Calu3 (cell line): Measurements from ENCODE around the gene MCTP1. TPM values are rescaled to one million over a fixed set of nuclear protein-coding genes. Genes with fewer than 3 reads are reported as not detected.

Experiments
- BruUV-seq: library from RNA; stranded (reverse); fragments of 400-500 nt; replicated peaks from 2 replicates; lab custom pipeline; 2021; lab: Mats Ljungman, UMichigan
- CTCF ChIA-PET: fragments of 300-600 bp; sonication (Branson Sonifier 250); formaldehyde crosslinking; loops from one replicate; lab custom pipeline; 2022; ENCODE audit warnings: antibody characterized with exemption; lab: Charles Lee
- DNase-seq: peaks from one replicate; pipeline ENCODE4 v3.0.0; 2022
- H3K27ac Mint-ChIP-seq: one replicate; pipeline ENCODE4 v1.8.0; 2022; ENCODE audit warnings: mixed read lengths; ENCODE audit not compliant: unreplicated experiment
- H3K27me3 Mint-ChIP-seq: one replicate; pipeline ENCODE4 v1.8.0; 2022; ENCODE audit warnings: mixed read lengths; ENCODE audit not compliant: unreplicated experiment
- H3K36me3 Mint-ChIP-seq: one replicate; pipeline ENCODE4 v1.8.0; 2022; ENCODE audit warnings: mild to moderate bottlenecking, moderate library complexity, mixed read lengths; ENCODE audit not compliant: insufficient read depth, unreplicated experiment
- H3K4me1 Mint-ChIP-seq: one replicate; pipeline ENCODE4 v1.8.0; 2022; ENCODE audit warnings: mild to moderate bottlenecking, low read depth, mixed read lengths; ENCODE audit not compliant: unreplicated experiment
- H3K4me3 Mint-ChIP-seq: one replicate; pipeline ENCODE4 v1.8.0; 2022; ENCODE audit warnings: mild to moderate bottlenecking, low read depth, moderate library complexity, mixed read lengths; ENCODE audit not compliant: unreplicated experiment
- H3K9me3 Mint-ChIP-seq: one replicate; pipeline ENCODE4 v1.8.0; 2022; ENCODE audit warnings: low read depth, mixed read lengths; ENCODE audit not compliant: unreplicated experiment
- CTCF ChIP-seq: fragments of 200-600 bp; IDR thresholded peaks from one replicate; pipeline ENCODE4 v1.8.0; 2022; ENCODE audit warnings: antibody characterized with exemption; ENCODE audit not compliant: unreplicated experiment
- intact Hi-C: fragments of 100-400 bp; cut with micrococcal nuclease; formaldehyde crosslinking; loops from one replicate; pipeline ENCODE4 v1.10.0; 2022; ENCODE audit not compliant: unreplicated experiment
- total RNA-seq: library from RNA; stranded (reverse); gene quantifications from 2 replicates; pipeline ENCODE4 v1.2.3, GENCODE V29; 2022

The MCTP1 gene
- total RNA-seq, 1 experiment from 2014 or later, result 28.4 TPM

- DNase-seq, result no peak
- no peak overlapping the region for H3K4me3 Mint-ChIP-seq
- intact Hi-C loops, result loop anchor here (10.0 kb wide), 1 partner anchor 194 kb away; no protein-coding TSS in a partner anchor
Observed at GRCh38 chr5:95281226-95281625, 3.7 kb downstream of the MCTP1 start.

GRCh38 chr5:95280401-95281095 lies 4.3 kb downstream of the MCTP1 start:
- no peak for DNase-seq
- CTCF ChIA-PET, result no interaction called here
- no peak for TF ChIP-seq CTCF
- no peak overlapping the region for H3K4me3 Mint-ChIP-seq
- H3K27ac Mint-ChIP-seq, result no peak overlapping the region
- no TSS peak for BruUV-seq
- H3K36me3 Mint-ChIP-seq, result peaks cover 14% of the 10 kb centered on the region
- H3K9me3 Mint-ChIP-seq, result no peaks in the 10 kb centered on the region
- H3K4me1 Mint-ChIP-seq, result peaks cover 8% of the 10 kb centered on the region
- peaks cover 67% of the 10 kb centered on the region for H3K27me3 Mint-ChIP-seq
- intact Hi-C loops, result loop anchor here (10.0 kb wide), 1 partner anchor 194 kb away; no protein-coding TSS in a partner anchor

More at GRCh38 chr5:95281226-95281625, 3.7 kb downstream of the MCTP1 start:
- Mint-ChIP-seq H3K9me3 (no peaks in the 10 kb centered on the region), H3K27me3 (peaks cover 67% of the 10 kb centered on the region), H3K4me1 (peaks cover 8% of the 10 kb centered on the region), H3K27ac (no peak overlapping the region), H3K36me3 (peaks cover 14% of the 10 kb centered on the region)
- no peak for TF ChIP-seq CTCF
- BruUV-seq, result no TSS peak
- CTCF ChIA-PET, result no interaction called here

GRCh38 chr5:95274011-95274410 lies 10.9 kb downstream of the MCTP1 start:
- no peaks in the 10 kb centered on the region for H3K9me3 Mint-ChIP-seq
- H3K4me1 Mint-ChIP-seq, result no peaks in the 10 kb centered on the region
- no TSS peak for BruUV-seq
- TF ChIP-seq CTCF, result no peak
- H3K27ac Mint-ChIP-seq, result no peak overlapping the region
- no peaks in the 10 kb centered on the region for H3K36me3 Mint-ChIP-seq
- CTCF ChIA-PET, result no interaction called here
- H3K27me3 Mint-ChIP-seq, result peaks cover 53% of the 10 kb centered on the region
- no peak overlapping the region for H3K4me3 Mint-ChIP-seq
- intact Hi-C loops, result no loop called here
- DNase-seq, result no peak

GRCh38 chr5:95272316-95272929 lies 12.5 kb downstream of the MCTP1 start:
- H3K27me3 Mint-ChIP-seq, result peaks cover 67% of the 10 kb centered on the region
- CTCF ChIA-PET, result no interaction called here
- intact Hi-C loops, result no loop called here
- no peaks in the 10 kb centered on the region for H3K4me1 Mint-ChIP-seq
- BruUV-seq, result no TSS peak
- no peaks in the 10 kb centered on the region for H3K9me3 Mint-ChIP-seq
- no peak for DNase-seq
- TF ChIP-seq CTCF, result no peak
- H3K4me3 Mint-ChIP-seq, result no peak overlapping the region
- H3K27ac Mint-ChIP-seq, result no peak overlapping the region
- no peaks in the 10 kb centered on the region for H3K36me3 Mint-ChIP-seq
